Esophagus squamous epithelium (tissue), 5 donors: ENCODE measurements around the gene KLHDC8A. TPM values are rescaled to one million over a fixed set of nuclear protein-coding genes. Genes with fewer than 3 reads are reported as not detected.
A peak's percentile ranks its signal among the peaks of the same experiment; 100 is the strongest.

Experiments used
- DNase-seq: peaks from one replicate; lab custom pipeline; 2025; lab: John Stamatoyannopoulos, UW
- H3K27ac ChIP-seq, 4 donors: fragments of 200-600 bp; sonication (generic); one replicate each; pipeline ENCODE4 v1.5.1; 2016 to 2019; ENCODE audit warnings: mild to moderate bottlenecking in 1 of 4
- H3K27me3 ChIP-seq, 4 donors: fragments of 200-600 bp; sonication (generic); 1 replicate in 3 of 4; 2 replicates in 1 of 4; pipeline versions ENCODE4 v1.5.1 to v1.6.0; 2017 to 2021; ENCODE audit warnings: antibody characterized with exemption in 1 of 4
- H3K36me3 ChIP-seq, 3 donors: fragments of 200-600 bp; sonication (generic); one replicate each; pipeline ENCODE4 v1.5.1; 2016 to 2019
- H3K4me1 ChIP-seq, 3 donors: fragments of 200-600 bp; sonication (generic); one replicate each; pipeline ENCODE4 v1.5.1; 2017 to 2019
- H3K4me3 ChIP-seq, 4 donors: fragments of 200-600 bp; sonication (generic); 1 replicate in 3 of 4; 2 replicates in 1 of 4; pipeline ENCODE4 v1.5.1; 2016 to 2019; ENCODE audit warnings: mild to moderate bottlenecking in 2 of 4, moderate library complexity in 1 of 4
- H3K9me3 ChIP-seq, 3 donors: fragments of 200-600 bp; sonication (generic); one replicate each; pipeline ENCODE4 v1.5.1; 2016 to 2019
- CTCF ChIP-seq, 6 experiments: fragments of 450-650 bp in 4 of 6; fragments of 200-600 bp in 2 of 6; sonication (generic) in 2 of 6; IDR thresholded peaks; one replicate each; pipeline ENCODE4 v1.5.1; 2016 to 2019; ENCODE audit warnings: antibody characterized with exemption in 6 of 6, mild to moderate bottlenecking in 4 of 6, moderate library complexity in 4 of 6
- POLR2A ChIP-seq, 4 donors: fragments of 450-650 bp; IDR thresholded peaks; one replicate each; pipeline ENCODE4 v1.6.1; 2017; ENCODE audit warnings: antibody characterized with exemption in 4 of 4, mild to moderate bottlenecking in 4 of 4, moderate library complexity in 3 of 4
- WGBS, 2 donors: methylation state at CpG; one replicate each; pipeline ENCODE4 v1.1.5; 2018; 5-methylcytosine and 5-hydroxymethylcytosine counted together
- intact Hi-C: fragments of 100-400 bp; cut with DNase I; formaldehyde crosslinking; loops from one replicate; pipeline ENCODE4 v1.15.0; 2022
- total RNA-seq, 4 donors: library from RNA; depleted of rRNA; stranded (reverse); fragments of >200 nt; gene quantifications; one replicate each; pipeline ENCODE4 v1.1.0, GENCODE V29; 2016
- donor health status: DM: yes; HTN: yes; CAD: no.

Gene KLHDC8A
- total RNA-seq, 4 donors from 2014 or later: 0.97 to 4.4 (median 2.1) TPM

GRCh38 chr1:205339717-205340116, 17.0 kb downstream of the KLHDC8A start:
- Histone ChIP-seq H3K4me1 (peaks cover 11 to 29% (median 13%) of the 10 kb centered on the region in 3 donors), H3K9me3 (no peaks in the 10 kb centered on the region), H3K4me3 (no peak overlapping the region), H3K36me3 (no peaks in the 10 kb centered on the region), H3K27ac (no peak overlapping the region), H3K27me3 (peaks cover 12 to 65% (median 17%) of the 10 kb centered on the region in 4 donors)
- WGBS, 2 donors: 89 to 94% methylated on average over 4 of the region's 4 CpGs
- DNase-seq: no peak
- TF ChIP-seq POLR2A (IDR thresholded peaks at IDR 0.05): no peak
- intact Hi-C loops: loop anchor here (10.0 kb wide), 1 partner anchor 155 kb away; no protein-coding TSS in a partner anchor

GRCh38 chr1:205339197-205339702, 17.5 kb downstream of the KLHDC8A start:
- TF ChIP-seq CTCF (IDR thresholded peaks at IDR 0.05) (no peak), POLR2A (IDR thresholded peaks at IDR 0.05) (no peak)
- intact Hi-C loops: loop anchor here (10.0 kb wide), 1 partner anchor 156 kb away; no protein-coding TSS in a partner anchor
- Histone ChIP-seq H3K4me3 (no peak overlapping the region), H3K27me3 (peaks cover 10 to 60% (median 12%) of the 10 kb centered on the region in 4 donors), H3K36me3 (no peaks in the 10 kb centered on the region), H3K9me3 (no peaks in the 10 kb centered on the region), H3K27ac (no peak overlapping the region), H3K4me1 (peaks cover 11 to 25% (median 11%) of the 10 kb centered on the region in 3 donors)
- no peak for DNase-seq
- 74 to 80% methylated on average over 8 to 17 of the region's 21 CpGs for WGBS, 2 donors

- Histone ChIP-seq H3K4me1 (peaks cover 0 to 13% (median 0%) of the 10 kb centered on the region in 3 donors), H3K27me3 (peaks cover 0 to 48% (median under 1%) of the 10 kb centered on the region in 4 donors), H3K36me3 (no peaks in the 10 kb centered on the region), H3K9me3 (no peaks in the 10 kb centered on the region), H3K4me3 (no peak overlapping the region), H3K27ac (no peak overlapping the region)
- intact Hi-C loops: loop anchor here (10.0 kb wide), 1 partner anchor 157 kb away; no protein-coding TSS in a partner anchor
- DNase-seq: no peak
- TF ChIP-seq CTCF (IDR thresholded peaks at IDR 0.05) (no peak), POLR2A (IDR thresholded peaks at IDR 0.05) (no peak)
- 72 to 85% methylated on average over 4 to 7 of the region's 7 CpGs for WGBS, 2 donors
Measured at GRCh38 chr1:205338011-205338410, 18.7 kb downstream of the KLHDC8A start.

GRCh38 chr1:205337481-205337880, 19.2 kb downstream of the KLHDC8A start:
- H3K27me3 ChIP-seq: peaks cover 0 to 42% (median 0%) of the 10 kb centered on the region in 4 donors
- no peak for TF ChIP-seq CTCF (IDR thresholded peaks at IDR 0.05)
- no peak for TF ChIP-seq POLR2A (IDR thresholded peaks at IDR 0.05)

GRCh38 chr1:205335692-205336091, 21.0 kb downstream of the KLHDC8A start:
- 0 to 3% methylated on average over 2 to 4 of the region's 4 CpGs for WGBS, 2 donors
- no peaks in the 10 kb centered on the region for H3K36me3 ChIP-seq
- H3K4me3 ChIP-seq: no peak overlapping the region
- peaks cover 0 to 6% (median 0%) of the 10 kb centered on the region in 3 donors for H3K4me1 ChIP-seq
- DNase-seq: no peak
- peaks cover 0 to 41% (median 0%) of the 10 kb centered on the region in 4 donors for H3K27me3 ChIP-seq
- intact Hi-C loops: loop anchor here (10.0 kb wide), 1 partner anchor 159 kb away; no protein-coding TSS in a partner anchor
- no peak overlapping the region for H3K27ac ChIP-seq
- H3K9me3 ChIP-seq: no peaks in the 10 kb centered on the region
- TF ChIP-seq POLR2A (IDR thresholded peaks at IDR 0.05) (no peak), CTCF (IDR thresholded peaks at IDR 0.05) (peak; percentile 87 to 98 (median 94))

More at GRCh38 chr1:205337481-205337880, 19.2 kb downstream of the KLHDC8A start:
- no peak for DNase-seq
- Histone ChIP-seq H3K4me3 (no peak overlapping the region), H3K36me3 (no peaks in the 10 kb centered on the region), H3K27ac (no peak overlapping the region), H3K4me1 (peaks cover 0 to 13% (median 0%) of the 10 kb centered on the region in 3 donors), H3K9me3 (no peaks in the 10 kb centered on the region)
- intact Hi-C loops: loop anchor here (10.0 kb wide), 1 partner anchor 157 kb away; no protein-coding TSS in a partner anchor
- 76 to 82% methylated on average over 6 of the region's 7 CpGs for WGBS, 2 donors
